Measurements from ENCODE around the gene SLC17A1.

DNA sequence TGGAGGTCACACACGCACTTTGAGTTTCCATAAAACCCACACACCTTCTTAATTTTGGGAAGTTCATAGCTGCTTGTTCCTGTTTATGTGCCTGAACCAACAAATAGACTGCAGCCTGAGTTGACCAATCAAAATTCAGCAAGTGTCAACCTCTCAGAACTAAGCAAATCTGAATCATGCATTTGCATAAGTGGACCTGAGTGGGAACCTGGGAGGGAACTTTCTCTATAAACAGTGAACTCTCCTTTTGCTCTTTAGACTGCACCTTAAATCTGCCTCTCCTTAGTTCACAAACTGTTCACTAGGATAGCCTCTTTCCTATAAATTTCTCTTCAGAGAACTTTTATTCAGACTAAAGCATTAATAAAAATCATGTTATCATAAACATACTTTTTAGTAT, 37.9 kb downstream of the SLC17A1 start:
- no peak for TF ChIP-seq CEBPB (IDR thresholded peaks at IDR 0.05; ENCODE audit: low read depth, low read length)
- TF ChIP-seq CTCF (conservative IDR thresholded peaks at IDR 0.05; ENCODE audit: low read depth, low read length): no peak
- TF ChIP-seq CHD1 (IDR thresholded peaks at IDR 0.05; ENCODE audit: low read depth, low read length): no peak
- no peak for TF ChIP-seq RAD21 (IDR thresholded peaks at IDR 0.05; ENCODE audit: low read length)
- TF ChIP-seq FOS (IDR thresholded peaks at IDR 0.05; ENCODE audit: low read depth, low read length): no peak
- no peak for TF ChIP-seq POLR2A (IDR thresholded peaks at IDR 0.05; ENCODE audit: low read depth, low read length)
- no peak for TF ChIP-seq RFX5 (IDR thresholded peaks at IDR 0.05; ENCODE audit: low read depth, low read length)
- TF ChIP-seq ELK1 (IDR thresholded peaks at IDR 0.05; ENCODE audit: borderline replicate concordance, low read depth, low read length): no peak
- no peak for TF ChIP-seq SMC3 (IDR thresholded peaks at IDR 0.05; ENCODE audit: low read depth, low read length)
- no peak for TF ChIP-seq USF2 (IDR thresholded peaks at IDR 0.05; ENCODE audit: low read depth, low read length)
- no peak for TF ChIP-seq BHLHE40 (IDR thresholded peaks at IDR 0.05; ENCODE audit: low read depth, low read length)
- no peak for TF ChIP-seq MXI1 (IDR thresholded peaks at IDR 0.05; ENCODE audit: borderline replicate concordance, low read depth, low read length)
